Sigmoid colon (tissue), 4 donors: ENCODE results near the gene TSPAN9.

Experiments
- EP300 ChIP-seq, 4 donors: sonication (generic); formaldehyde crosslinking; IDR thresholded peaks; one replicate each; pipeline ENCODE4 v1.6.1; 2017; ENCODE audit warnings: antibody characterized with exemption in 4 of 4
- POLR2A ChIP-seq, 2 donors: fragments of 450-650 bp; IDR thresholded peaks; one replicate each; pipeline ENCODE4 v1.6.1; 2016; ENCODE audit warnings: antibody characterized with exemption in 2 of 2, mild to moderate bottlenecking in 2 of 2, moderate library complexity in 2 of 2
- POLR2AphosphoS5 ChIP-seq, 4 donors: sonication (generic); formaldehyde crosslinking; IDR thresholded peaks; one replicate each; pipeline ENCODE4 v1.6.1; 2017; ENCODE audit warnings: antibody characterized with exemption in 4 of 4
- TF ChIP-seq, protein P1 (sequence below), 4 experiments: fragments of 450-650 bp in 3 of 4; fragments of 200-600 bp in 1 of 4; IDR thresholded peaks; one replicate each; pipeline ENCODE4 v1.5.1; 2016 to 2019; ENCODE audit warnings: antibody characterized with exemption in 4 of 4, mild to moderate bottlenecking in 3 of 4, moderate library complexity in 2 of 4

DNA sequence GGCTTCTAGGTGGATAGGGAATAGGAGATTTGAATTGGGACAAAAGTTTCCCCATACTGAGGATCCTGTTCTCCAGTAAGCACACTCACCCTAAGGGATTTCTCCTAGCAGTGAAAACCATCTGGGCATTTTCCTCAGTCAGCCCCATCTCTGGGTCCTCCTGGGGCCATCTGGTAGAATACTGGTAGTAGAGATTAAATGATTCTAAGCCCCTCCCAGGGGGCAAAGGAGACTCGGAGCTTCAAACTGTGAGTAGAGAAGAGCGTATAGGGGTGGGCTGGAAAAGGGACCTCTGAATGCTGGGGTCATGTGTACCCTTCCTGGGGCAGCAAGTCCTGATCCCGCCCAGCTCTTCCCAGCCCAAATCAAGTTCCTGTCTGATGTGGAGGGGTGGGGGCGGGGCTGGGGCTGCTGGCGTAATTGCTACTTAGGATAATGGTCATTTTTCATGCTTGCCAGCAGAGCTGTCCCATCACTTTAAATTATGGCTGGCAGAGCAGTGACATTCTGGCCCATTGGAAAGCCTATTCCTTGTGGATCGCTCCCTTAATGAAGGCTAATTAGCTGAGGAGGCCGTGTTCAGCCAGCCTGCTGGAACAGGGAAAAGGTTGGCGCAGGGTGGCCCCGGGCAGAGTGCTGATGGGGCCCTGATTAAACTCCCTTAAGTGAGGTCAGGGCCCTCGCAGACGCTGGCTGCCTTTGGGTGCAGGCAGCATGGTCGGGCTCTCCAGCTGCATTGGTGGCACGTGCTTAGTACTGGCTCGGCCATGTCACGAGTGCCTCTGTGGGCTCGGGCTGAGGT lies 127.8 kb downstream of the TSPAN9 start:
- TF ChIP-seq POLR2AphosphoS5 (IDR thresholded peaks at IDR 0.05) (no peak), POLR2A (IDR thresholded peaks at IDR 0.05) (no peak), EP300 (IDR thresholded peaks at IDR 0.05) (no peak)
- TF ChIP-seq, protein P1, sequence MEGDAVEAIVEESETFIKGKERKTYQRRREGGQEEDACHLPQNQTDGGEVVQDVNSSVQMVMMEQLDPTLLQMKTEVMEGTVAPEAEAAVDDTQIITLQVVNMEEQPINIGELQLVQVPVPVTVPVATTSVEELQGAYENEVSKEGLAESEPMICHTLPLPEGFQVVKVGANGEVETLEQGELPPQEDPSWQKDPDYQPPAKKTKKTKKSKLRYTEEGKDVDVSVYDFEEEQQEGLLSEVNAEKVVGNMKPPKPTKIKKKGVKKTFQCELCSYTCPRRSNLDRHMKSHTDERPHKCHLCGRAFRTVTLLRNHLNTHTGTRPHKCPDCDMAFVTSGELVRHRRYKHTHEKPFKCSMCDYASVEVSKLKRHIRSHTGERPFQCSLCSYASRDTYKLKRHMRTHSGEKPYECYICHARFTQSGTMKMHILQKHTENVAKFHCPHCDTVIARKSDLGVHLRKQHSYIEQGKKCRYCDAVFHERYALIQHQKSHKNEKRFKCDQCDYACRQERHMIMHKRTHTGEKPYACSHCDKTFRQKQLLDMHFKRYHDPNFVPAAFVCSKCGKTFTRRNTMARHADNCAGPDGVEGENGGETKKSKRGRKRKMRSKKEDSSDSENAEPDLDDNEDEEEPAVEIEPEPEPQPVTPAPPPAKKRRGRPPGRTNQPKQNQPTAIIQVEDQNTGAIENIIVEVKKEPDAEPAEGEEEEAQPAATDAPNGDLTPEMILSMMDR (IDR thresholded peaks at IDR 0.05): no peak
